IMR-90 (cell line): ENCODE data around the gene AHSG.

Experiments used
- CTCF ChIP-seq: conservative IDR thresholded peaks from 2 replicates; pipeline ENCODE4 v1.5.1; 2012; ENCODE audit warnings: mild to moderate bottlenecking, low read depth, low read length, improper control_type of control experiment
- SMC3 ChIP-seq: fragments of 150-350 bp; IDR thresholded peaks from 2 replicates; pipeline ENCODE4 v1.6.1; 2016; ENCODE audit warnings: low read depth, mild to moderate bottlenecking, antibody characterized with exemption, low read length, moderate library complexity

GRCh38 chr3:186665625-186666188 is 52.8 kb downstream of the AHSG start, which contains the start of gene HRG:
- no peak for TF ChIP-seq CTCF
- no peak for TF ChIP-seq SMC3
